GM10248 (cell line): ENCODE measurements around the gene DNMT3A.

ENCODE experiments used
- CTCF ChIA-PET: fragments of 300-600 bp; sonication (Branson Sonifier 250); formaldehyde crosslinking; extraction: SDS; loops from one replicate; lab custom pipeline; 2021; ENCODE audit warnings: antibody characterized with exemption; lab: Yijun Ruan, JAX
- POLR2A ChIA-PET: fragments of 350-650 bp; sonication (Branson Sonifier 250); formaldehyde crosslinking; extraction: SDS; loops from one replicate; lab custom pipeline; 2020; ENCODE audit warnings: antibody characterized with exemption; lab: Yijun Ruan, JAX
- DNase-seq: peaks from one replicate; pipeline ENCODE4 v3.0.0; 2012; ENCODE audit errors: extremely low spot score
- TF ChIP-seq, protein P1 (sequence below): IDR thresholded peaks from 2 replicates; pipeline ENCODE4 v1.5.1; 2012; ENCODE audit warnings: mild to moderate bottlenecking, low read depth; ENCODE audit errors: extremely low read depth, missing control alignments, control extremely low read depth

Gene DNMT3A

DNA sequence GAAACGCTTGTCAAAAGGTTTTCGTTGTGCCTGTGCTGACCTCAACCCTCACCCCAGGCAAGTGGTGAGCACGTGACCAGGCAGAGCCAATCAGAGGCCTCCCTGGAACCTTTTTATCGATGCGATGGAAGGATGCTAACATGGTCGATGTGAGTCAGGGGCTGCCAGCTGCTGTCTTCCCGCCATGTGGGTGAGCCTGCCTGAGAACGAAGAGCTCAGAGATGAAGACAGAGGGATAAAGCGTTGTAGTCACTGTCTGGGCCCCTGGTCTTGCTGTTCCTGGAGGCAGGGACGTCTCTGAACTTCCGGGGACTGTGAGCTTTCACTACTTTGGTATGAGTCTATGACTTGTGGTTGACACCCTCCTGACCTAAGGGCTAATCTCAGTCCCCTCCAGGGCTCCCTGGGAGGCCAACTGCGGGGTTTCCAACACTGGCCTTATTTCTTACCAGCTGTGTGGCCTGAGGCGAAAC, 18.6 kb downstream of the DNMT3A start:
- DNase-seq: peak; percentile 43
- ChIA-PET CTCF (interaction anchor here (0.8 to 2.6 kb wide), 8 partner anchors 8 to 39 kb away, joined by 3 to 15 read pairs (median 4); no protein-coding TSS in a partner anchor), POLR2A (interaction anchor here (0.8 to 2.2 kb wide), 2 partner anchors 9 to 11 kb away, joined by 3 to 10 read pairs; no protein-coding TSS in a partner anchor)
- TF ChIP-seq, protein P1, sequence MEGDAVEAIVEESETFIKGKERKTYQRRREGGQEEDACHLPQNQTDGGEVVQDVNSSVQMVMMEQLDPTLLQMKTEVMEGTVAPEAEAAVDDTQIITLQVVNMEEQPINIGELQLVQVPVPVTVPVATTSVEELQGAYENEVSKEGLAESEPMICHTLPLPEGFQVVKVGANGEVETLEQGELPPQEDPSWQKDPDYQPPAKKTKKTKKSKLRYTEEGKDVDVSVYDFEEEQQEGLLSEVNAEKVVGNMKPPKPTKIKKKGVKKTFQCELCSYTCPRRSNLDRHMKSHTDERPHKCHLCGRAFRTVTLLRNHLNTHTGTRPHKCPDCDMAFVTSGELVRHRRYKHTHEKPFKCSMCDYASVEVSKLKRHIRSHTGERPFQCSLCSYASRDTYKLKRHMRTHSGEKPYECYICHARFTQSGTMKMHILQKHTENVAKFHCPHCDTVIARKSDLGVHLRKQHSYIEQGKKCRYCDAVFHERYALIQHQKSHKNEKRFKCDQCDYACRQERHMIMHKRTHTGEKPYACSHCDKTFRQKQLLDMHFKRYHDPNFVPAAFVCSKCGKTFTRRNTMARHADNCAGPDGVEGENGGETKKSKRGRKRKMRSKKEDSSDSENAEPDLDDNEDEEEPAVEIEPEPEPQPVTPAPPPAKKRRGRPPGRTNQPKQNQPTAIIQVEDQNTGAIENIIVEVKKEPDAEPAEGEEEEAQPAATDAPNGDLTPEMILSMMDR: no peak

DNA sequence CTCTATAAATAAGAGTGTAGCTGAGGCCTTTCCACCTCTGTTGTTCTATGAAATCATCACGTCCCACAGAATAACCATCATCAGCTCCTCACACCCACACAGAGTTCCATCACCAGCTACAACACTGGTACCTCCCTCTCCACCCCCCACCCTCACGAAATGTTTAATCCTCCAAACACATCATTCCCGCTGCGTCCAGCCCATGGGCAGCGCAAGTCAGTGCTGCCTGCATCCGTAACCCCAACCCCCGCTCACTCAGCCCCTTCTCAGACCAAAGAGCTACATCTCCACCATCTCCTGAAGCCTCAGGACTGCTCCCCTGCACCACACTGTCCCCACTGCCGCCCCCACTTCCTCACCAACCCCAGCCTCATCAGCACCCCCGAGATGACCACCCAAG, 19.4 kb downstream of the DNMT3A start:
- TF ChIP-seq, protein P1: no peak
- POLR2A ChIA-PET: no interaction called here
- CTCF ChIA-PET: interaction anchor here (1.4 to 2.6 kb wide), 3 partner anchors 9 to 12 kb away, joined by 3 to 9 read pairs (median 4); no protein-coding TSS in a partner anchor
- no peak for DNase-seq

DNA sequence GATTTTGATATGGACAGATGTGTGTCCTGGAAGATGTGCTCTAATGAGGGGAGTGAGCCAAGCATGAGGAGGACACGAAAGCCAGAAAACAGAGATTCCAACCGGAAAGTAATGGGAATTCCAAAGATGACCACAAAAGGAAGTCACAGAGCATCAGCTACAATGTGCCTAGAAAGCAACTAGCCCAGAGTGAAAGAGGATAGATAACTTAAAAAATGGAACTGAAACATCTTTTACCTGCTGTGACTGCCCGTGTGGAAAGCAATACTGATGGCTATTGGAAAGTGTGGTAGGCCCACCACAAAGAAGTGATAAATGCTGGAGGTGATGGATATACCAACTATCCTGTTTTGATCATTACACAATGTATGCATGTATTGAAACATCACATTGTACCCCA, 21.6 kb downstream of the DNMT3A start:
- ChIA-PET CTCF (no interaction called here), POLR2A (no interaction called here)
- TF ChIP-seq, protein P1: no peak
- no peak for DNase-seq

DNA sequence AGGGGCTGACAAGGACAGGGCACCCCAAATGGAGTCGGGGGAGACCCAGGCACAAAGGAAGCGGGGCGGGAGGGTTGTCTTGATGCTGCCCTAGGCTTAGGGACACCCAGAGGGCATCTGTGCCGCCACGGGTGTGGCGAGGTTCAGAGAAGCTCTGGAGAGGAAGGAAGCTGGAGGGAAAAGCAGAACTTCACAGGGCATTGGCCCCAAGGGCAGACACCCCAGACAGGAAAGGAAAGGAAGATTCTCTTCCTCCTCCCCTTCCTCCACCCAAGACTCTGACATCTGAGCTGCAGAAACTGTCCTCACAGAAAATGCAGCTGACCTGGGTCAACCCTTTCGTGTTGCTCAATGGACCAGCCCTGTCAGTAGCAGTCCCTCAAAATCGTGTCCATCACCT, 25.6 kb downstream of the DNMT3A start:
- DNase-seq: no peak
- CTCF ChIA-PET: interaction anchor here (1.0 to 3.0 kb wide), 4 partner anchors 14 to 237 kb away, joined by 3 to 14 read pairs (median 4); no protein-coding TSS in a partner anchor
- TF ChIP-seq, protein P1: no peak
- POLR2A ChIA-PET: interaction anchor here (0.6 kb wide), 1 partner anchor 20 kb away, joined by 3 read pairs; no protein-coding TSS in a partner anchor

DNA sequence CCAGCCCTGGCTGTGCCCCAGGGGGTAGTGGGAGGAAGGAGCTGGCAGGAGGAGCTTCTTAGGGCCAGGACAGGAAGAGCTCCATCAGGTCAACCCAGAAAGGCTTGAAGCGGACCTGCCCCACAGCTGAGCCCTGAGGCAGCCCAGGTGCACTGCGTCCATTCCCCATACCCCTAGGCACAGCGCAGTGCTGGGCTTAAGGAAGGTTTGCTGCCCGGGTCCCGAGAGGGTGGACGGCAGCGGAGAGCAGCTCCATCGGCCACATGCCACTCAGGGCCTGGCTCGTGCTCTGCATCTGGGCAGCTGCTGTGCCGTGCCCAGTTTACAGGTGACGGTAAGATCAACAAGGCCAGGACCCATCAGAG, 26.4 kb downstream of the DNMT3A start:
- ChIA-PET CTCF (interaction anchor here (0.6 to 3.0 kb wide), 8 partner anchors 8 to 61 kb away, joined by 3 to 14 read pairs (median 4); no protein-coding TSS in a partner anchor), POLR2A (no interaction called here)
- DNase-seq: no peak
- TF ChIP-seq, protein P1: no peak

DNA sequence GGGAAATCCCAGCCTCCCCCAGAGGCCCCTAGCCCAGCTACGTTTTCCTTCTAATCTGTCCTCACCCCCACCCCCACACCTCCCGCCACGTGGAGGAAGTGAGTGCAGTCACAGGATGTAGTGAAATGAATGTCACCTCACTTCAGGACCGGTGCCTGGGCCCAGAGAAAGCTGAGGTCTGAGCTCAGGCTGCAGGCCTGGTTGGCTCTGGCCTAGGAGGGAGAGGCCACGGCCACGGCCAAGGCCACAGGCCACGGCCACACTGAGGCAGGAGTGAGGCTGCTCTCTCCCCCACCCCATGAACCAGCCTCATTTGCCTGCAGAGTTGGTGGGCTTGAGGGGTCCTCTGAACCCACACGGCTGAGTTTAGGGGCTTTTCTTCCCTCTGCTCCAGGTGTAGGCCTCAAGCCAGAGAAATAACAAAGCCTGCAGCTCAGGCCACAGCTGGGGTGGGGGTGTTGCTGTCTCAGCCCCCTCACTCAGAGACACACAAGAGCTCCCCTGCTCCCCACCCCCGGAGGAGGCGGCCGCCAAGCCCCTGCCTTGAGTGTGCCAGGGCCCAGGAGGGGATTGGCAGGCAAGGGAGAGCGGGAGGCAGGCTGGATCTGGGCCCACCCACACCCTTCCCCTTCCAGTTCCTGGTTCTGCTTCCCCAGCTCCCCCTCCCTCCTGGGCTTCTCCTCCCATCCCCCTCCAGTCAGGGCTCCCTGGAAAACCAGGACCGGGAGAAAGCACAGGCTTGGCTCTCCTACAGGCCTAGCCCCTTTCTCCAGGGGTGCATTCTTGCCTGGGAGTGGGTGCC, 27.0 kb downstream of the DNMT3A start:
- TF ChIP-seq, protein P1: no peak
- ChIA-PET POLR2A (interaction anchor here (0.9 to 1.3 kb wide), 3 partner anchors 8 to 12 kb away, joined by 3 read pairs; no protein-coding TSS in a partner anchor), CTCF (interaction anchor here (0.6 to 3.0 kb wide), 9 partner anchors 9 to 252 kb away, joined by 3 to 14 read pairs (median 4); no protein-coding TSS in a partner anchor)
- DNase-seq: peak; percentile 89
